EH (cell line): ENCODE measurements around the gene C8A.

Experiments used
- DNase-seq: peaks from one replicate; pipeline ENCODE4 v3.0.0-alpha.2; 2015; ENCODE audit warnings: low read depth

C8A gene

DNA sequence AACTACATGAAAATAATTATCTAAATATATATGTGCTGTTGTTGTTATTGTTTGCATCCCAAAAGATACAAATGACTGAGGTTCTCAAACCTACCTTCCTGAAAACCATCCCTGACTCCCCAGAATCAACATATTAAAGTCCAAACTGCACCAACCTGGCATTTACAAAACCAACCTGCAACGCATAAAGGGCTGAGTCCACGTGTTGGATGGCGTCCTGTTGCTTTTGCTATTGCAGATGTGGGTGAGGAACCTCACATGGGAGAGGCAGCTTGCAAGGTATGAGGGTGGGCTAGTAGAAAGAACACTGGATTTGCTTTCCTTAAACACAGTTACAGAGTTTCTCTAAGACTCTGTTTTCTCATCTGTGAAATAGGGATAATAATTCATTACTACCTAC, 112.8 kb downstream of the C8A start:
- DNase-seq = no peak
